Heart right ventricle (tissue), 16 donors: ENCODE measurements around the gene GMEB2. TPM values are rescaled to one million over a fixed set of nuclear protein-coding genes. Genes with fewer than 3 reads are reported as not detected.

Source experiments
- ATAC-seq, 8 donors: fragments of 200-7000 bp; cut with Tn5 transposase; one replicate each; pipeline ENCODE4 v1.9.1; 2020; ENCODE audit warnings: mild to moderate bottlenecking in 8 of 8, moderate library complexity in 8 of 8, moderate number of reproducible peaks in 1 of 8
- DNase-seq, 2 donors: peaks; one replicate each; pipeline ENCODE4 v3.0.0-alpha.2; 2020
- H3K27ac ChIP-seq, 10 donors: fragments of 200-600 bp; sonication (generic) in 2 of 10; one replicate each; pipeline versions ENCODE4 v1.5.0 to v1.8.0; 2020 to 2022; ENCODE audit warnings: mild to moderate bottlenecking in 3 of 10
- H3K27me3 ChIP-seq, 7 donors: fragments of 200-600 bp; one replicate each; pipeline ENCODE4 v1.8.0; 2021 to 2022; ENCODE audit warnings: mild to moderate bottlenecking in 2 of 7
- H3K36me3 ChIP-seq, 9 donors: fragments of 200-600 bp; sonication (generic) in 1 of 9; one replicate each; pipeline versions ENCODE4 v1.5.0 to v1.8.0; 2020 to 2022; ENCODE audit warnings: mild to moderate bottlenecking in 2 of 9
- H3K4me1 ChIP-seq, 9 donors: fragments of 200-600 bp; sonication (generic) in 1 of 9; one replicate each; pipeline versions ENCODE4 v1.5.0 to v1.8.0; 2020 to 2022; ENCODE audit warnings: mild to moderate bottlenecking in 4 of 9
- H3K4me3 ChIP-seq, 10 donors: fragments of 200-600 bp; sonication (generic) in 2 of 10; one replicate each; pipeline versions ENCODE4 v1.5.0 to v1.8.0; 2020 to 2022; ENCODE audit warnings: mild to moderate bottlenecking in 7 of 10, moderate library complexity in 2 of 10
- H3K9me3 ChIP-seq, 11 donors: fragments of 200-600 bp in 10 of 11; sonication (generic) in 2 of 11; one replicate each; pipeline versions ENCODE4 v1.5.0 to v1.8.0; 2013 to 2022; ENCODE audit warnings: mild to moderate bottlenecking in 2 of 11, control low read depth in 1 of 11, moderate library complexity in 1 of 11
- CTCF ChIP-seq, 9 donors: fragments of 200-600 bp; sonication (generic) in 2 of 9; IDR thresholded peaks; one replicate each; pipeline versions ENCODE4 v1.5.0 to v1.8.0; 2021 to 2022; ENCODE audit warnings: antibody characterized with exemption in 9 of 9, mild to moderate bottlenecking in 5 of 9, moderate library complexity in 1 of 9
- WGBS, 2 donors: extraction: QIAGEN DNeasy Blood & Tissue Kit; methylation state at CpG; one replicate each; pipeline ENCODE4 v1.1.7; 2013; ENCODE audit warnings: inconsistent platforms in 1 of 2; 5-methylcytosine and 5-hydroxymethylcytosine counted together
- intact Hi-C, 10 donors: fragments of 100-400 bp; cut with DNase I; formaldehyde crosslinking; loops; one replicate each; pipeline versions ENCODE4 v1.11.1 to v1.14.2; 2022
- polyA plus RNA-seq, 2 donors: library from polyadenylated mRNA; stranded (reverse); fragments of 200-250 nt; gene quantifications; one replicate each; pipeline ENCODE4 v1.2.3, GENCODE V29; 2013
- total RNA-seq, 10 donors: library from RNA; stranded (reverse); fragmentation: NEBNext Ultra II Directional in 3 of 10; extraction: Animal tissue kit (Norgen Biotek cat#: 25700) in 3 of 10; gene quantifications; one replicate each; pipeline versions ENCODE4 v1.2.1 to v1.2.4, GENCODE V29; 2021 to 2023
- donor health status: Arrhythmogenic right ventricular cardiomyopathy.
- donor health status: ischemic (EF 13 %, LVEDD 7.1; RV severe dilation, severe dysfunction).
- donor health status: healthy with polysubstance abuse.
- donor health status: DM: no; HTN: yes; CAD: no.
- donor health status: DM: no; HTN: no; CAD: no.
- donor health status: ischemic (EF 25% LVEDD 6.9; RV normal size, moderate dysfunction).
- donor health status: ischemic (EF 25% LVEDD 5.7; RV mildly dilated, moderate dysfunction).
- donor health status: healthy.
- donor health status: DM: yes; HTN: yes; CAD: no.
- donor health status: Ischemic cardiomyopathy.
- donor health status: ischemic (EF 35%, LVEDD 5.7; RV mildly dilated, moderate dysfunction).
- donor health status: nonischemic (EF 11% LVEDD 7.7; RV severe dilation, severe dysfunction).
- donor health status: DM: yes; HTN: yes; CAD: no.
- donor health status: PGD.
- donor health status: ischemic (EF 29% LVEDD 5.4; RV normal size, mild dysfunction).
- donor health status: nonischemic (EF 23%, LVEDD 6.1; RV moderate dilation, normal function).

Gene GMEB2
- total and polyA plus RNA-seq, 12 donors: 4.9 to 8.2 (median 5.9) TPM

- H3K4me1 ChIP-seq: peaks cover 0 to 22% (median 10%) of the 10 kb centered on the region in 9 donors
- WGBS, 2 donors: 75 to 76% methylated on average over 25 to 26 of the region's 26 CpGs
- no peak overlapping the region for H3K27ac ChIP-seq
- peaks cover 0 to 25% (median 0%) of the 10 kb centered on the region in 7 donors for H3K27me3 ChIP-seq
- ATAC-seq (peak in 1 of 8 donors; percentile 26), DNase-seq (no peak)
- TF ChIP-seq CTCF (IDR thresholded peaks at IDR 0.05): peak in 6 of 9 donors; percentile 12 to 26 (median 18)
- no peaks in the 10 kb centered on the region for H3K9me3 ChIP-seq
- H3K4me3 ChIP-seq: no peak overlapping the region
- H3K36me3 ChIP-seq: no peaks in the 10 kb centered on the region
- intact Hi-C loops: loop anchor here in 3 of 10 donors (5.0 to 10.0 kb wide), 3 partner anchors 41 to 46 kb away; partner anchors contain the start of genes GMEB2 (in 2 of the 3) and PTK6 (in 1 of the 3)
Measured at GRCh38 chr20:63578224-63579016, 48.5 kb downstream of the GMEB2 start.

DNA sequence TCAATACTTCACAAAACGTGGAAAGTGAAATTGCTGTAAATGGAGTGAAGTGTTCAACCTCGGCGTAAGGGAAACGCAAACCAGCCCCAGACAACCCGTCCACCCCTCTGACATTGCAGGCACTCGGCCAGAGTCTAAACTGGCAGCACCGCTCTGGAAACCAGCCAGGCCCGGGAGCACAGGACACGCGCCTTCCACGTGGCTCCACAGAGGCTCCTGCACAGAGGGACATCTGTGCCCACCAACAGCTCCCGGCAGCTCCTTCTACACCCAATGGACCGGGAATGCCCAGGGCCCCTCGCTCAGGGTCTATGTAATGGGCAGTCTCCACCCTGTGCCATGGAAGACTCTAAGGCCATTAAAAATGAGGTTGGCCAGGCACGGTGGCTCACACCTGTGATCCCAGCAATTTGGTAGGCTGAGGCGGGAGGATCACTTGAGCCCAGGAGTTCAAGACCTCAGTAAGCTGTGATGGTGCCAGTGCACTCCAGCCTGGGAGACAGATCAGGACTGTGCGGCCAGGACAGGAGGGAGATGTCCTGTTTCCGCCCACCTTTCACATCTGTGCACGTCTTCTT is 49.5 kb downstream of the GMEB2 start:
- Histone ChIP-seq H3K4me1 (peaks cover 5 to 32% (median 19%) of the 10 kb centered on the region in 9 donors), H3K27ac (peak overlapping the region in 1 of 10 donors; percentile 18), H3K36me3 (peaks cover 0 to 6% (median 2%) of the 10 kb centered on the region in 9 donors), H3K9me3 (no peaks in the 10 kb centered on the region), H3K4me3 (no peak overlapping the region), H3K27me3 (peaks cover 0 to 34% (median 0%) of the 10 kb centered on the region in 7 donors)
- 46 to 59% methylated on average over 19 of the region's 19 CpGs for WGBS, 2 donors
- no peak for TF ChIP-seq CTCF (IDR thresholded peaks at IDR 0.05)
- peak in 7 of 8 donors; percentile 36 to 76 (median 58) for ATAC-seq
- intact Hi-C loops: loop anchor here in 3 of 10 donors (5.0 to 10.0 kb wide), 3 partner anchors 40 to 47 kb away; partner anchors contain the start of genes GMEB2 (in 2 of the 3) and PTK6 (in 1 of the 3)
- DNase-seq: peak; percentile 76 to 80

DNA sequence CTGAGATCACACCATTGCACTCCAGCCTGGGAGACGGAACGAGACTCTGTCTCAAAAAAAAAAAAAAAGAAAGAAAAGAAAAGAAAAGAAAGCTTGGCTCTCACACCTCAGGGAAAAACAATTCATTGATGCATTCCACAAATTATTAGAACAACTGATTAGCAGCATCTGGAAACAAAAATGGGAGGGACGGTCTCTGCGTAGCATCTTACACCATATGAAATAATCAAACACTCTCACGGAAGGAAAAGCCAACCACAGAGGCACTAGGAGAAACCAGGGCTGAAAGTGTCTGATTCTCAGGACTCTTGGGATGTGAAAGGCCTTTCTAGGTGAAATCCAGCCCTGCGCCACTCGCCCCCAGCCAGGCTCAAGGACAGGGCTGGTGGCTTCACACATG is 50.6 kb downstream of the GMEB2 start:
- TF ChIP-seq CTCF (IDR thresholded peaks at IDR 0.05): no peak
- Histone ChIP-seq H3K4me3 (no peak overlapping the region), H3K27me3 (peaks cover 0 to 41% (median 0%) of the 10 kb centered on the region in 7 donors), H3K9me3 (no peaks in the 10 kb centered on the region), H3K36me3 (peaks cover 0 to 13% (median 4%) of the 10 kb centered on the region in 9 donors), H3K4me1 (peaks cover 5 to 37% (median 24%) of the 10 kb centered on the region in 9 donors), H3K27ac (no peak overlapping the region)
- WGBS, 2 donors: 89 to 90% methylated on average over 7 of the region's 7 CpGs
- ATAC-seq: no peak
- DNase-seq: no peak
- intact Hi-C loops: loop anchor here in 3 of 10 donors (5.0 to 10.0 kb wide), 3 partner anchors 39 to 48 kb away; partner anchors contain the start of genes GMEB2 (in 2 of the 3) and PTK6 (in 1 of the 3)
